Measurements from ENCODE around the gene ZNF576. TPM values are rescaled to one million over a fixed set of nuclear protein-coding genes. Genes with fewer than 3 reads are reported as not detected.

ZNF576 gene
- total and polyA plus RNA-seq, 2 of the 13 experiments (the other 11 are each of a cell fraction or from before 2014, with no cell fraction given): 7.2 to 9.6 TPM

DNA sequence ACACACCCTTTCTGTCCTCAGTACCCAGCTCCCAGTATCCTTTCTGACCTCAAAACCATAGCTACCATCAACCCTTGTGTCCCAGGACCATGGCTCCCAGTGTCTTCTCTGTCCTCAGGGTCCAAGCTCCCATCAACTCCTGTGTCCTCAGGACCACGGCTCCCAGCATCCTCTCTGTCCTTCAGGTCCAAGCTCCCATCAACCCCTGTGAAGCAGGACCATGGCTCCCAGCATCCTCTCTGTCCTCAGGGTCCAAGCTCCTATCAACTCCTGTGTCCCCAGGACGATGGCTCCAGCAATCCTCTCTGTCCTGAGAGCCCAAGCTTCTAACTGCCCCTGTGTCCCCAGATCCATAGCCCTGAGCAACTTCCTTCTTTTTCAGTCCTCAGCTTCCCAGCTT lies 44.9 kb downstream of the ZNF576 start:
- H3K4me3 ChIP-seq (replicated peaks in 1 of 3; ENCODE audit: insufficient read depth in 1 of 3, low read depth in 2 of 3, low read length in 3 of 3): no peak overlapping the region
- ATAC-seq (no peak), FAIRE-seq (no peak), DNase-seq (ENCODE audit: low spot score) (no peak)
- H3K9ac ChIP-seq (ENCODE audit: insufficient read depth, low read depth, low read length): no peak overlapping the region
- no peaks in the 10 kb centered on the region for H3K79me2 ChIP-seq (ENCODE audit: insufficient read depth, low read length)
- H3K9me3 ChIP-seq (ENCODE audit: low read length): no peaks in the 10 kb centered on the region
- no peaks in the 10 kb centered on the region for H3K27me3 ChIP-seq (ENCODE audit: control insufficient read depth in 1 of 2, insufficient read depth in 2 of 2, low read length in 2 of 2)
- in situ Hi-C loops (cut with HindIII; ENCODE audit: extremely low pct_ligation_motif_present, low pct_unique_long_range_greater_than_20kb) (no loop called here), intact Hi-C loops (cut with micrococcal nuclease; ENCODE audit: unreplicated experiment) (no loop called here)
- WGBS (ENCODE audit: low lambda C conversion rate): 18% methylated on average over 2 of the region's 2 CpGs
- H3K27ac ChIP-seq (ENCODE audit: extremely low read length, insufficient read depth, low read length): no peak overlapping the region
- no peaks in the 10 kb centered on the region for H3K36me3 ChIP-seq (replicated peaks in 1 of 2; ENCODE audit: control insufficient read depth in 1 of 2, insufficient read depth in 2 of 2, low read length in 2 of 2)
- H3K4me1 ChIP-seq (ENCODE audit: insufficient read depth, low read length): peaks cover 38% of the 10 kb centered on the region
- TF ChIP-seq MYC (CRISPR knock-in tag; IDR thresholded peaks at IDR 0.05; ENCODE audit: borderline replicate concordance): no peak
- no peak for TF ChIP-seq AKAP8 (CRISPR knock-in tag; IDR thresholded peaks at IDR 0.05)
- TF ChIP-seq THAP11 (CRISPR knock-in tag; IDR thresholded peaks at IDR 0.05): peak; percentile 58; the same call in 1 of the 2 replicates
- TF ChIP-seq, protein P1, sequence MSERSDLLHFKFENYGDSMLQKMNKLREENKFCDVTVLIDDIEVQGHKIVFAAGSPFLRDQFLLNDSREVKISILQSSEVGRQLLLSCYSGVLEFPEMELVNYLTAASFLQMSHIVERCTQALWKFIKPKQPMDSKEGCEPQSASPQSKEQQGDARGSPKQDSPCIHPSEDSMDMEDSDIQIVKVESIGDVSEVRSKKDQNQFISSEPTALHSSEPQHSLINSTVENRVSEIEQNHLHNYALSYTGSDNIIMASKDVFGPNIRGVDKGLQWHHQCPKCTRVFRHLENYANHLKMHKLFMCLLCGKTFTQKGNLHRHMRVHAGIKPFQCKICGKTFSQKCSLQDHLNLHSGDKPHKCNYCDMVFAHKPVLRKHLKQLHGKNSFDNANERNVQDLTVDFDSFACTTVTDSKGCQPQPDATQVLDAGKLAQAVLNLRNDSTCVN (CRISPR knock-in tag; IDR thresholded peaks at IDR 0.05; ENCODE audit: borderline replicate concordance): no peak
- no peak for TF ChIP-seq HNF4G (IDR thresholded peaks at IDR 0.05; ENCODE audit: borderline replicate concordance, low read depth, low read length)
- no peak for TF ChIP-seq HNF4G (CRISPR knock-in tag; IDR thresholded peaks at IDR 0.05; ENCODE audit: borderline replicate concordance, low read depth)
- TF ChIP-seq, protein P2, sequence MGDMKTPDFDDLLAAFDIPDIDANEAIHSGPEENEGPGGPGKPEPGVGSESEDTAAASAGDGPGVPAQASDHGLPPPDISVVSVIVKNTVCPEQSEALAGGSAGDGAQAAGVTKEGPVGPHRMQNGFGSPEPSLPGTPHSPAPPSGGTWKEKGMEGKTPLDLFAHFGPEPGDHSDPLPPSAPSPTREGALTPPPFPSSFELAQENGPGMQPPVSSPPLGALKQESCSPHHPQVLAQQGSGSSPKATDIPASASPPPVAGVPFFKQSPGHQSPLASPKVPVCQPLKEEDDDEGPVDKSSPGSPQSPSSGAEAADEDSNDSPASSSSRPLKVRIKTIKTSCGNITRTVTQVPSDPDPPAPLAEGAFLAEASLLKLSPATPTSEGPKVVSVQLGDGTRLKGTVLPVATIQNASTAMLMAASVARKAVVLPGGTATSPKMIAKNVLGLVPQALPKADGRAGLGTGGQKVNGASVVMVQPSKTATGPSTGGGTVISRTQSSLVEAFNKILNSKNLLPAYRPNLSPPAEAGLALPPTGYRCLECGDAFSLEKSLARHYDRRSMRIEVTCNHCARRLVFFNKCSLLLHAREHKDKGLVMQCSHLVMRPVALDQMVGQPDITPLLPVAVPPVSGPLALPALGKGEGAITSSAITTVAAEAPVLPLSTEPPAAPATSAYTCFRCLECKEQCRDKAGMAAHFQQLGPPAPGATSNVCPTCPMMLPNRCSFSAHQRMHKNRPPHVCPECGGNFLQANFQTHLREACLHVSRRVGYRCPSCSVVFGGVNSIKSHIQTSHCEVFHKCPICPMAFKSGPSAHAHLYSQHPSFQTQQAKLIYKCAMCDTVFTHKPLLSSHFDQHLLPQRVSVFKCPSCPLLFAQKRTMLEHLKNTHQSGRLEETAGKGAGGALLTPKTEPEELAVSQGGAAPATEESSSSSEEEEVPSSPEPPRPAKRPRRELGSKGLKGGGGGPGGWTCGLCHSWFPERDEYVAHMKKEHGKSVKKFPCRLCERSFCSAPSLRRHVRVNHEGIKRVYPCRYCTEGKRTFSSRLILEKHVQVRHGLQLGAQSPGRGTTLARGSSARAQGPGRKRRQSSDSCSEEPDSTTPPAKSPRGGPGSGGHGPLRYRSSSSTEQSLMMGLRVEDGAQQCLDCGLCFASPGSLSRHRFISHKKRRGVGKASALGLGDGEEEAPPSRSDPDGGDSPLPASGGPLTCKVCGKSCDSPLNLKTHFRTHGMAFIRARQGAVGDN (CRISPR knock-in tag; IDR thresholded peaks at IDR 0.05): peak; percentile 35; the same call in 1 of the 2 replicates
- TF ChIP-seq ZNF143 (CRISPR knock-in tag; IDR thresholded peaks at IDR 0.05): peak; percentile 80
- BruUV-seq (replicated peaks): no TSS peak
- no peaks in the 10 kb centered on the region for H4K20me1 ChIP-seq (ENCODE audit: insufficient read depth, low read length)
- ChIA-PET CTCF (ENCODE audit: low intra/inter-chr PET ratio, low total read pairs) (no interaction called here), POLR2A (no interaction called here)
- no peak overlapping the region for H3K4me2 ChIP-seq (ENCODE audit: low read depth, low read length)
- H2AFZ ChIP-seq (ENCODE audit: low read length): no peak overlapping the region
